Panc1 (cell line): ENCODE data around the gene RETNLB.

Experiments
- POLR2AphosphoS5 ChIP-seq: IDR thresholded peaks from 2 replicates; pipeline ENCODE4 v1.6.1; 2012; ENCODE audit warnings: mild to moderate bottlenecking, low read depth, low read length, moderate library complexity
- TF ChIP-seq, protein P1 (sequence below): fragments of 450-650 bp; IDR thresholded peaks from 2 replicates; pipeline ENCODE4 v1.5.1; 2017; ENCODE audit warnings: mild to moderate bottlenecking

- TF ChIP-seq POLR2AphosphoS5: no peak
- TF ChIP-seq, protein P1, sequence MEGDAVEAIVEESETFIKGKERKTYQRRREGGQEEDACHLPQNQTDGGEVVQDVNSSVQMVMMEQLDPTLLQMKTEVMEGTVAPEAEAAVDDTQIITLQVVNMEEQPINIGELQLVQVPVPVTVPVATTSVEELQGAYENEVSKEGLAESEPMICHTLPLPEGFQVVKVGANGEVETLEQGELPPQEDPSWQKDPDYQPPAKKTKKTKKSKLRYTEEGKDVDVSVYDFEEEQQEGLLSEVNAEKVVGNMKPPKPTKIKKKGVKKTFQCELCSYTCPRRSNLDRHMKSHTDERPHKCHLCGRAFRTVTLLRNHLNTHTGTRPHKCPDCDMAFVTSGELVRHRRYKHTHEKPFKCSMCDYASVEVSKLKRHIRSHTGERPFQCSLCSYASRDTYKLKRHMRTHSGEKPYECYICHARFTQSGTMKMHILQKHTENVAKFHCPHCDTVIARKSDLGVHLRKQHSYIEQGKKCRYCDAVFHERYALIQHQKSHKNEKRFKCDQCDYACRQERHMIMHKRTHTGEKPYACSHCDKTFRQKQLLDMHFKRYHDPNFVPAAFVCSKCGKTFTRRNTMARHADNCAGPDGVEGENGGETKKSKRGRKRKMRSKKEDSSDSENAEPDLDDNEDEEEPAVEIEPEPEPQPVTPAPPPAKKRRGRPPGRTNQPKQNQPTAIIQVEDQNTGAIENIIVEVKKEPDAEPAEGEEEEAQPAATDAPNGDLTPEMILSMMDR: no peak
Measured at GRCh38 chr3:108713009-108713516, 44.1 kb downstream of the RETNLB start.
